ENCODE results near the gene LRP1B. TPM values are rescaled to one million over a fixed set of nuclear protein-coding genes. Genes with fewer than 3 reads are reported as not detected.

The LRP1B gene
- polyA plus RNA-seq, 1 of the 3 experiments (the other 2 are of a cell fraction) = 0.28 TPM

- H3K9ac ChIP-seq = no peak overlapping the region
- no peaks in the 10 kb centered on the region for H3K79me2 ChIP-seq (ENCODE audit: insufficient read depth)
- H3K4me1 ChIP-seq (ENCODE audit: control insufficient read depth in 1 of 2, insufficient read depth in 2 of 2, low read depth in 1 of 2, low read length in 1 of 2) = no peaks in the 10 kb centered on the region; a peak in 1 of 4 replicates
- H3K9me3 ChIP-seq = no peaks in the 10 kb centered on the region
- no peak for DNase-seq
- H3F3A ChIP-seq (replicated peaks; ENCODE audit: insufficient read depth) = no peaks in the 10 kb centered on the region
- no peak for TF ChIP-seq GABPA (IDR thresholded peaks at IDR 0.05; ENCODE audit: low read depth)
- TF ChIP-seq CHD2 (IDR thresholded peaks at IDR 0.05; ENCODE audit: low read length, partially characterized antibody) = no peak
- TF ChIP-seq EZH2phosphoT487 (IDR thresholded peaks at IDR 0.05; ENCODE audit: borderline replicate concordance, low read depth) = no peak
- no peak for TF ChIP-seq NFIC (IDR thresholded peaks at IDR 0.05; ENCODE audit: borderline replicate concordance)
- TF ChIP-seq CTCF (IDR thresholded peaks at IDR 0.05) = no peak
- no peak for TF ChIP-seq FOXJ3 (CRISPR knock-in tag; IDR thresholded peaks at IDR 0.05)
- TF ChIP-seq PBX3 (IDR thresholded peaks at IDR 0.05) = no peak
- no peak for TF ChIP-seq IRF3 (IDR thresholded peaks at IDR 0.05; ENCODE audit: low read depth, low read length)
- no peak for TF ChIP-seq YY1 (IDR thresholded peaks at IDR 0.05; ENCODE audit: low read depth)
- TF ChIP-seq JUND (IDR thresholded peaks at IDR 0.05) = no peak
- no peak for TF ChIP-seq GATA2 (CRISPR knock-in tag; IDR thresholded peaks at IDR 0.05)
- no peak for TF ChIP-seq SIN3A (IDR thresholded peaks at IDR 0.05; ENCODE audit: borderline replicate concordance, low read depth, low read length)
- TF ChIP-seq RFX5 (IDR thresholded peaks at IDR 0.05; ENCODE audit: low read length) = no peak
- TF ChIP-seq EP300 (IDR thresholded peaks at IDR 0.05; ENCODE audit: borderline replicate concordance in 1 of 2, low read depth in 1 of 2, low read length in 1 of 2) = no peak
- no peak for TF ChIP-seq USF2 (IDR thresholded peaks at IDR 0.05; ENCODE audit: borderline replicate concordance, low read depth, low read length)
- no peak for TF ChIP-seq FOXM1 (IDR thresholded peaks at IDR 0.05; ENCODE audit: low read depth)
- no peaks in the 10 kb centered on the region for H3K27me3 ChIP-seq (ENCODE audit: insufficient read depth)
- H2AFZ ChIP-seq (ENCODE audit: low read depth) = no peak overlapping the region
- ChIA-PET CTCF (no interaction called here), POLR2A (no interaction called here)
- no peak overlapping the region for H3K27ac ChIP-seq (ENCODE audit: low read depth in 2 of 2, low read length in 1 of 2)
- H3K9me2 ChIP-seq = no peaks in the 10 kb centered on the region
- H3K4me2 ChIP-seq = no peak overlapping the region
- H3K4me3 ChIP-seq (ENCODE audit: low read depth in 2 of 2, low read length in 1 of 2) = no peak overlapping the region
- no peaks in the 10 kb centered on the region for H4K20me1 ChIP-seq (ENCODE audit: insufficient read depth)
- no peaks in the 10 kb centered on the region for H3K36me3 ChIP-seq (replicated peaks in 1 of 2; ENCODE audit: control insufficient read depth in 1 of 2, insufficient read depth in 2 of 2, low read length in 1 of 2)
- WGBS (ENCODE audit: low lambda C conversion rate) = 84% methylated on average over 2 of the region's 2 CpGs
Measured at GRCh38 chr2:140648393-140648792, 1482.4 kb downstream of the LRP1B start.
